GM23338 (cell line): Measurements from ENCODE around the gene TMPRSS11E. TPM values are rescaled to one million over a fixed set of nuclear protein-coding genes. Genes with fewer than 3 reads are reported as not detected.
"Not testable (repeated sequence)": the region's sequence is repeated elsewhere in the genome, so short reads cannot be mapped to it uniquely, and the experiment has no call there.

Experiments
- ATAC-seq: fragments of 200-7000 bp; cut with Tn5 transposase; 3 replicates; pipeline ENCODE4 v1.9.1; 2020
- DNase-seq: peaks from one replicate; pipeline ENCODE4 v3.0.0-alpha.2; 2015; ENCODE audit warnings: low spot score
- H2AFZ ChIP-seq: fragments of 200-600 bp; sonication (generic); 2 replicates; pipeline ENCODE4 v1.8.0; 2016; ENCODE audit warnings: antibody characterized with exemption, mild to moderate bottlenecking, moderate library complexity
- H3F3A ChIP-seq: fragments of 200-600 bp; sonication (generic); replicated peaks from 2 replicates; pipeline ENCODE4 v1.8.0; 2017; ENCODE audit warnings: antibody characterized with exemption, mixed run types, low read depth
- H3K27ac ChIP-seq: fragments of 200-600 bp; sonication (generic); 2 replicates; pipeline ENCODE4 v1.6.1; 2016; ENCODE audit warnings: low read depth
- H3K27me3 ChIP-seq: fragments of 200-600 bp; sonication (generic); 2 replicates; pipeline ENCODE4 v1.8.0; 2016; ENCODE audit warnings: mild to moderate bottlenecking, mixed run types, moderate library complexity; ENCODE audit not compliant: insufficient read depth
- H3K36me3 ChIP-seq: fragments of 200-600 bp; sonication (generic); 2 replicates; pipeline ENCODE4 v1.8.0; 2016; ENCODE audit warnings: mild to moderate bottlenecking; ENCODE audit not compliant: insufficient read depth
- H3K4me1 ChIP-seq: fragments of 200-600 bp; sonication (generic); 2 replicates; pipeline ENCODE4 v1.8.0; 2016; ENCODE audit warnings: mild to moderate bottlenecking, moderate library complexity; ENCODE audit not compliant: insufficient read depth
- H3K4me2 ChIP-seq: fragments of 200-600 bp; sonication (generic); 2 replicates; pipeline ENCODE4 v1.7.1; 2017; ENCODE audit warnings: mixed run types
- H3K4me3 ChIP-seq: fragments of 200-600 bp; sonication (generic); 2 replicates; pipeline ENCODE4 v1.6.1; 2016; ENCODE audit warnings: mixed run types
- H3K79me2 ChIP-seq: fragments of 200-600 bp; sonication (generic); replicated peaks from 2 replicates; pipeline ENCODE4 v1.8.0; 2017; ENCODE audit warnings: mild to moderate bottlenecking; ENCODE audit not compliant: insufficient read depth
- H3K9me2 ChIP-seq: fragments of 200-600 bp; sonication (generic); 2 replicates; pipeline ENCODE4 v1.8.0; 2017; ENCODE audit not compliant: insufficient read depth
- H4K20me1 ChIP-seq: fragments of 200-600 bp; sonication (generic); replicated peaks from 2 replicates; pipeline ENCODE4 v1.8.0; 2017; ENCODE audit warnings: mild to moderate bottlenecking; ENCODE audit not compliant: insufficient read depth
- H3K27ac Mint-ChIP-seq: 2 replicates; pipeline ENCODE4 v1.8.0; 2020; ENCODE audit warnings: inconsistent platforms, mild to moderate bottlenecking, moderate library complexity, mixed read lengths
- H3K27me3 Mint-ChIP-seq: 3 replicates; pipeline ENCODE4 v1.8.0; 2022; ENCODE audit warnings: low read depth, mild to moderate bottlenecking, moderate library complexity, mixed read lengths, inconsistent platforms; ENCODE audit not compliant: insufficient read depth, poor library complexity
- H3K36me3 Mint-ChIP-seq: 3 replicates; pipeline ENCODE4 v1.8.0; 2021; ENCODE audit warnings: low read depth, mild to moderate bottlenecking, inconsistent platforms, moderate library complexity, mixed read lengths
- H3K4me1 Mint-ChIP-seq: 3 replicates; pipeline ENCODE4 v1.8.0; 2020; ENCODE audit warnings: mild to moderate bottlenecking, inconsistent platforms, mixed read lengths
- H3K4me3 Mint-ChIP-seq: 3 replicates; pipeline ENCODE4 v1.8.0; 2021; ENCODE audit warnings: moderate library complexity, mild to moderate bottlenecking, inconsistent platforms, mixed read lengths
- H3K9me3 Mint-ChIP-seq: 3 replicates; pipeline ENCODE4 v1.8.0; 2020; ENCODE audit warnings: moderate library complexity, mild to moderate bottlenecking, inconsistent platforms, mixed read lengths
- EZH2 ChIP-seq: fragments of 200-600 bp; sonication (generic); IDR thresholded peaks from one replicate; pipeline ENCODE4 v1.8.0; 2017; ENCODE audit warnings: antibody characterized with exemption, mild to moderate bottlenecking, low read depth; ENCODE audit not compliant: unreplicated experiment
- EZH2phosphoT487 ChIP-seq: fragments of 200-600 bp; sonication (generic); IDR thresholded peaks from one replicate; pipeline ENCODE4 v1.8.1; 2018; ENCODE audit warnings: antibody characterized with exemption; ENCODE audit not compliant: unreplicated experiment
- JUNB ChIP-seq: IDR thresholded peaks from one replicate; pipeline ENCODE4 v1.6.1; 2016; ENCODE audit warnings: antibody characterized with exemption; ENCODE audit not compliant: unreplicated experiment
- ZNF331 ChIP-seq: fragments of 250-450 bp; sonication (Bioruptor Pico); IDR thresholded peaks from 2 replicates; pipeline ENCODE4 v1.5.0; 2020; ENCODE audit warnings: low read depth, mild to moderate bottlenecking, moderate library complexity
- polyA plus RNA-seq: library from polyadenylated mRNA; unstranded; fragments of >200 nt; fragmentation: Nextera tagmentation; extraction: Ambion mirVana; gene quantifications from 2 replicates; pipeline ENCODE4 v1.2.1, GENCODE V29; 2016
- total RNA-seq: library from RNA; depleted of rRNA; stranded (reverse); fragments of >200 nt; shearing (Covaris generic); gene quantifications from 2 replicates; pipeline ENCODE4 v1.2.3, GENCODE V29; 2014
- TF ChIP-seq, protein P1 (sequence below): IDR thresholded peaks from 2 replicates; pipeline ENCODE4 v1.6.1; 2016; ENCODE audit warnings: antibody characterized with exemption
- TF ChIP-seq, protein P2 (sequence below), 2 experiments: fragments of 200-600 bp in 1 of 2; sonication (generic) in 1 of 2; conservative IDR thresholded peaks; 2 replicates each; pipeline versions ENCODE4 v1.5.1 to v1.6.1; 2016 to 2017; ENCODE audit warnings: antibody characterized with exemption in 2 of 2, low read depth in 2 of 2, mild to moderate bottlenecking in 2 of 2, moderate library complexity in 1 of 2
- TF ChIP-seq, protein P3 (sequence below): fragments of 250-450 bp; sonication (Bioruptor Pico); IDR thresholded peaks from 2 replicates; pipeline ENCODE4 v1.5.0; 2020; ENCODE audit warnings: mild to moderate bottlenecking, moderate library complexity

The TMPRSS11E gene
- total and polyA plus RNA-seq, 2 experiments from 2014 or later: 0.44 to 1.4 TPM

DNA sequence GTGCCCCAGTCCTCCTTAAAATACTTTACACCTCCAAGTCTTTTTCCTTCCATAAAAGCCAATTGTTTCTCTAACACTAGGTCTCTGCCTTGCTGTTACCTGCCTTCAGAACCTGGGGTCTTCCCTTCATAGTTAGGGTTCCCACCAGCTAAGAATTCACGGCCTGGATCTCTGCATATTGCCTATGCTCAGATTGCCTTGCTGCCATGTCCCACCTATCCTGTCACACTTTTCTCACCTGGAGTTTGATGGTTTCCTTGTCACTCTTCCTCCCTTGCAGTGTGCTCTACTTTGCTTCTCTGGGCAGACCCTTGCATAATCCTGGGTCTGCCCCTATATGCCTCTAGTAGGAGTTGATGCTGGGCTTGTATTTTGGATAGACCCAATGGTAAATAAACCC lies 36.6 kb upstream of the TMPRSS11E start (continued):
- TF ChIP-seq, protein P1, sequence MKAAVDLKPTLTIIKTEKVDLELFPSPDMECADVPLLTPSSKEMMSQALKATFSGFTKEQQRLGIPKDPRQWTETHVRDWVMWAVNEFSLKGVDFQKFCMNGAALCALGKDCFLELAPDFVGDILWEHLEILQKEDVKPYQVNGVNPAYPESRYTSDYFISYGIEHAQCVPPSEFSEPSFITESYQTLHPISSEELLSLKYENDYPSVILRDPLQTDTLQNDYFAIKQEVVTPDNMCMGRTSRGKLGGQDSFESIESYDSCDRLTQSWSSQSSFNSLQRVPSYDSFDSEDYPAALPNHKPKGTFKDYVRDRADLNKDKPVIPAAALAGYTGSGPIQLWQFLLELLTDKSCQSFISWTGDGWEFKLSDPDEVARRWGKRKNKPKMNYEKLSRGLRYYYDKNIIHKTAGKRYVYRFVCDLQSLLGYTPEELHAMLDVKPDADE: no peak
- TF ChIP-seq JUNB: no peak
- TF ChIP-seq EZH2: no peak
- TF ChIP-seq, protein P2, sequence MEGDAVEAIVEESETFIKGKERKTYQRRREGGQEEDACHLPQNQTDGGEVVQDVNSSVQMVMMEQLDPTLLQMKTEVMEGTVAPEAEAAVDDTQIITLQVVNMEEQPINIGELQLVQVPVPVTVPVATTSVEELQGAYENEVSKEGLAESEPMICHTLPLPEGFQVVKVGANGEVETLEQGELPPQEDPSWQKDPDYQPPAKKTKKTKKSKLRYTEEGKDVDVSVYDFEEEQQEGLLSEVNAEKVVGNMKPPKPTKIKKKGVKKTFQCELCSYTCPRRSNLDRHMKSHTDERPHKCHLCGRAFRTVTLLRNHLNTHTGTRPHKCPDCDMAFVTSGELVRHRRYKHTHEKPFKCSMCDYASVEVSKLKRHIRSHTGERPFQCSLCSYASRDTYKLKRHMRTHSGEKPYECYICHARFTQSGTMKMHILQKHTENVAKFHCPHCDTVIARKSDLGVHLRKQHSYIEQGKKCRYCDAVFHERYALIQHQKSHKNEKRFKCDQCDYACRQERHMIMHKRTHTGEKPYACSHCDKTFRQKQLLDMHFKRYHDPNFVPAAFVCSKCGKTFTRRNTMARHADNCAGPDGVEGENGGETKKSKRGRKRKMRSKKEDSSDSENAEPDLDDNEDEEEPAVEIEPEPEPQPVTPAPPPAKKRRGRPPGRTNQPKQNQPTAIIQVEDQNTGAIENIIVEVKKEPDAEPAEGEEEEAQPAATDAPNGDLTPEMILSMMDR (conservative IDR thresholded peaks at IDR 0.05; ENCODE audit: low read depth in 2 of 2): no peak

DNA sequence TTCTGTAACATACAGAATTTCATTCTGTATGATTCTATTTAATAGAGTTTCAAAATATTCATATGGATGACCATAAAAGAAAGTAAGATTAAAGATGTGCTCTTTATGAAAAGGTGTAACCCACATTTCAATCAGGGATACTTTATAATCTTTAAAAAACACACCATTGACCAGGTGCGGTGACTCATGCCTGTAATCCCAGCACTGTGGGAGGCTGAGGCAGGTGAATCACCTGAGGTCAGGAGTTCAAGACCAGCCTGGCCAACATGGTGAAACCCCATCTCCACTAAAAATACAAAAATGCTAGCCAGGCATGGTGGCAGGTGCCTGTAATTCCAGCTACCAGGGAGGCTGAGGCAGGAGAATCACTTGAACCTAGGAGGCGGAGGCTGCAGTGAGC lies 35.2 kb upstream of the TMPRSS11E start:
- H3K4me3 ChIP-seq, H3K4me2 ChIP-seq, H3F3A ChIP-seq, H3K9me3 Mint-ChIP-seq, H3K36me3 ChIP-seq, H3K27ac Mint-ChIP-seq, ATAC-seq, H3K27me3 Mint-ChIP-seq, H3K9me2 ChIP-seq, H3K27me3 ChIP-seq, H3K79me2 ChIP-seq, H3K27ac ChIP-seq, H2AFZ ChIP-seq, H3K4me3 Mint-ChIP-seq, DNase-seq, H4K20me1 ChIP-seq: not testable (repeated sequence)
- Mint-ChIP-seq H3K4me1 (peaks cover 47% of the 10 kb centered on the region), H3K36me3 (peaks cover 37% of the 10 kb centered on the region)
- peaks cover 38% of the 10 kb centered on the region for H3K4me1 ChIP-seq

DNA sequence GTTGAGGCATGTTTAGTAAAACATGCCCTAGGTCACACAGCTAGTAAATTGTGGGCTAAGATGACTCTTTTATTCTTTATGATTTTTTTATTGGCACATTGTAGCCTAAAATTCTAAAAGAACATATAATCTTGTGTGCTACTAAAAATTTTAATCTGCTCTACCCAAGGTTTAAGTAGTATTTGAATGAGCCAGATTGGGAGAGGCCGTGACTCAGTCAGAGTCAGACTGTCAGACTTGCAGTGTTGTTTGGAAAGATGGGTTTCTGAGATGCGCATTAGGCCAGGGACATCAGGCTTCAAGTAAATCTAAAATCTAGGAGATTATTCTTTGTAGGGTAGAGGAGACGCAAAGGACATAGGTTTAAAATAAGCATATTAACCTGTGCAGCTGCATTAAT lies 30.7 kb upstream of the TMPRSS11E start:
- no peak overlapping the region for H3K4me3 Mint-ChIP-seq
- H3F3A ChIP-seq: 0 out of 2 replicates have a peak, but pooled peaks cover 5% of the 10 kb centered on the region
- H3K27ac Mint-ChIP-seq: no peak overlapping the region
- no peaks in the 10 kb centered on the region for H3K9me2 ChIP-seq
- no peaks in the 10 kb centered on the region for H3K79me2 ChIP-seq
- no peaks in the 10 kb centered on the region for H4K20me1 ChIP-seq
- no peak overlapping the region for H3K27ac ChIP-seq
- H3K4me1 ChIP-seq: peaks cover 16% of the 10 kb centered on the region; the same call in 1 of the 2 replicates
- ATAC-seq: no peak
- H3K9me3 Mint-ChIP-seq: peaks cover 37% of the 10 kb centered on the region
- peaks cover 25% of the 10 kb centered on the region for H3K36me3 ChIP-seq
- H3K27me3 ChIP-seq: no peaks in the 10 kb centered on the region
- H3K4me3 ChIP-seq: no peak overlapping the region
- no peak for DNase-seq
- H3K36me3 Mint-ChIP-seq: peaks cover 60% of the 10 kb centered on the region
- H3K4me1 Mint-ChIP-seq: peaks cover 11% of the 10 kb centered on the region; the same call in 2 of the 3 replicates
- no peak overlapping the region for H3K4me2 ChIP-seq
- peaks cover 1% of the 10 kb centered on the region for H3K27me3 Mint-ChIP-seq
- no peak overlapping the region for H2AFZ ChIP-seq
- TF ChIP-seq, protein P3, sequence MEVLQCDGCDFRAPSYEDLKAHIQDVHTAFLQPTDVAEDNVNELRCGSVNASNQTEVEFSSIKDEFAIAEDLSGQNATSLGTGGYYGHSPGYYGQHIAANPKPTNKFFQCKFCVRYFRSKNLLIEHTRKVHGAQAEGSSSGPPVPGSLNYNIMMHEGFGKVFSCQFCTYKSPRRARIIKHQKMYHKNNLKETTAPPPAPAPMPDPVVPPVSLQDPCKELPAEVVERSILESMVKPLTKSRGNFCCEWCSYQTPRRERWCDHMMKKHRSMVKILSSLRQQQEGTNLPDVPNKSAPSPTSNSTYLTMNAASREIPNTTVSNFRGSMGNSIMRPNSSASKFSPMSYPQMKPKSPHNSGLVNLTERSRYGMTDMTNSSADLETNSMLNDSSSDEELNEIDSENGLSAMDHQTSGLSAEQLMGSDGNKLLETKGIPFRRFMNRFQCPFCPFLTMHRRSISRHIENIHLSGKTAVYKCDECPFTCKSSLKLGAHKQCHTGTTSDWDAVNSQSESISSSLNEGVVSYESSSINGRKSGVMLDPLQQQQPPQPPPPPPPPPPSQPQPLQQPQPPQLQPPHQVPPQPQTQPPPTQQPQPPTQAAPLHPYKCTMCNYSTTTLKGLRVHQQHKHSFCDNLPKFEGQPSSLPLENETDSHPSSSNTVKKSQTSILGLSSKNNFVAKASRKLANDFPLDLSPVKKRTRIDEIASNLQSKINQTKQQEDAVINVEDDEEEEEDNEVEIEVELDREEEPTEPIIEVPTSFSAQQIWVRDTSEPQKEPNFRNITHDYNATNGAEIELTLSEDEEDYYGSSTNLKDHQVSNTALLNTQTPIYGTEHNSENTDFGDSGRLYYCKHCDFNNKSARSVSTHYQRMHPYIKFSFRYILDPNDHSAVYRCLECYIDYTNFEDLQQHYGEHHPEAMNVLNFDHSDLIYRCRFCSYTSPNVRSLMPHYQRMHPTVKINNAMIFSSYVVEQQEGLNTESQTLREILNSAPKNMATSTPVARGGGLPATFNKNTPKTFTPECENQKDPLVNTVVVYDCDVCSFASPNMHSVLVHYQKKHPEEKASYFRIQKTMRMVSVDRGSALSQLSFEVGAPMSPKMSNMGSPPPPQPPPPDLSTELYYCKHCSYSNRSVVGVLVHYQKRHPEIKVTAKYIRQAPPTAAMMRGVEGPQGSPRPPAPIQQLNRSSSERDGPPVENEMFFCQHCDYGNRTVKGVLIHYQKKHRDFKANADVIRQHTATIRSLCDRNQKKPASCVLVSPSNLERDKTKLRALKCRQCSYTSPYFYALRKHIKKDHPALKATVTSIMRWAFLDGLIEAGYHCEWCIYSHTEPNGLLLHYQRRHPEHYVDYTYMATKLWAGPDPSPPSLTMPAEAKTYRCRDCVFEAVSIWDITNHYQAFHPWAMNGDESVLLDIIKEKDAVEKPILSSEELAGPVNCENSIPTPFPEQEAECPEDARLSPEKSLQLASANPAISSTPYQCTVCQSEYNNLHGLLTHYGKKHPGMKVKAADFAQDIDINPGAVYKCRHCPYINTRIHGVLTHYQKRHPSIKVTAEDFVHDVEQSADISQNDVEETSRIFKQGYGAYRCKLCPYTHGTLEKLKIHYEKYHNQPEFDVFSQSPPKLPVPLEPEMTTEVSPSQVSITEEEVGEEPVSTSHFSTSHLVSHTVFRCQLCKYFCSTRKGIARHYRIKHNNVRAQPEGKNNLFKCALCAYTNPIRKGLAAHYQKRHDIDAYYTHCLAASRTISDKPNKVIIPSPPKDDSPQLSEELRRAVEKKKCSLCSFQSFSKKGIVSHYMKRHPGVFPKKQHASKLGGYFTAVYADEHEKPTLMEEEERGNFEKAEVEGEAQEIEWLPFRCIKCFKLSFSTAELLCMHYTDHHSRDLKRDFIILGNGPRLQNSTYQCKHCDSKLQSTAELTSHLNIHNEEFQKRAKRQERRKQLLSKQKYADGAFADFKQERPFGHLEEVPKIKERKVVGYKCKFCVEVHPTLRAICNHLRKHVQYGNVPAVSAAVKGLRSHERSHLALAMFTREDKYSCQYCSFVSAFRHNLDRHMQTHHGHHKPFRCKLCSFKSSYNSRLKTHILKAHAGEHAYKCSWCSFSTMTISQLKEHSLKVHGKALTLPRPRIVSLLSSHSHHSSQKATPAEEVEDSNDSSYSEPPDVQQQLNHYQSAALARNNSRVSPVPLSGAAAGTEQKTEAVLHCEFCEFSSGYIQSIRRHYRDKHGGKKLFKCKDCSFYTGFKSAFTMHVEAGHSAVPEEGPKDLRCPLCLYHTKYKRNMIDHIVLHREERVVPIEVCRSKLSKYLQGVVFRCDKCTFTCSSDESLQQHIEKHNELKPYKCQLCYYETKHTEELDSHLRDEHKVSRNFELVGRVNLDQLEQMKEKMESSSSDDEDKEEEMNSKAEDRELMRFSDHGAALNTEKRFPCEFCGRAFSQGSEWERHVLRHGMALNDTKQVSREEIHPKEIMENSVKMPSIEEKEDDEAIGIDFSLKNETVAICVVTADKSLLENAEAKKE: no peak
- TF ChIP-seq ZNF331 (CRISPR knock-in tag) (no peak), EZH2phosphoT487 (no peak)
